OCI-LY7 (cell line): Measurements from ENCODE around the gene KIN.

Experiments used
- CTCF ChIP-seq: fragments of 200-600 bp; sonication (generic); conservative IDR thresholded peaks from 2 replicates; pipeline ENCODE4 v1.5.1; 2014; ENCODE audit warnings: mild to moderate bottlenecking, antibody characterized with exemption, low read length, moderate library complexity, mixed read lengths
- EZH2phosphoT487 ChIP-seq: fragments of 200-600 bp; sonication (generic); IDR thresholded peaks from 2 replicates; pipeline ENCODE4 v1.6.1; 2018; ENCODE audit warnings: low read depth, borderline replicate concordance, mild to moderate bottlenecking, mixed run types, antibody characterized with exemption, low read length, moderate library complexity, mixed read lengths

GRCh38 chr10:7715515-7715914 lies 72.3 kb downstream of the KIN start:
- no peak for TF ChIP-seq CTCF
- no peak for TF ChIP-seq EZH2phosphoT487
